ELF-1 (cell line): ENCODE data around the gene LTBR.
A peak's percentile ranks its signal among the peaks of the same experiment; 100 is the strongest.

ENCODE experiments used
- DNase-seq: peaks from one replicate; pipeline ENCODE4 v3.0.0-alpha.2; 2016; ENCODE audit warnings: low read depth, low spot score

LTBR gene

GRCh38 chr12:6346235-6346832, 37.6 kb upstream of the LTBR start:
- no peak for DNase-seq

DNA sequence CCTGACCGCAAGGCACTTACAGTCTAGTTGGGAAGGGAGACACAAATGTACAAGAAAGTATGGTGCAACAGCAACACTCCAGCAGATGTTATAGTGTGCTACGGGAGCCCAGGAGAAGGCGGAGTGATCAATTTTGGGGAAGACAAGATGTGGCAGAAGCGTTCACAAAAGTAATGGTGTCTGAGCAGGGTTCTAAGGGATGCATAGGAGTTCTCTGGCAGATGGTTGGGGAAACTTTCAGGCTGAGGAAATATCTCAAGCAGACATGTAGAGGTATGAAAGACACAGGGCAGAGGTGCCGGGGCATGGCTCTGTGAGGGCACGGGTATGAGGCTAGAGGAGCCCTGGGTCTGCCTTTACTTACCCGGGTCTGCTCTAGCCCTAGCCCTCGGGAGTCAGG, 37.0 kb upstream of the LTBR start:
- DNase-seq: no peak

- no peak for DNase-seq
Measured at GRCh38 chr12:6347367-6348338, 36.3 kb upstream of the LTBR start.

GRCh38 chr12:6351622-6352021, 32.3 kb upstream of the LTBR start:
- DNase-seq: no peak

GRCh38 chr12:6352193-6353173, 31.5 kb upstream of the LTBR start:
- no peak for DNase-seq

DNA sequence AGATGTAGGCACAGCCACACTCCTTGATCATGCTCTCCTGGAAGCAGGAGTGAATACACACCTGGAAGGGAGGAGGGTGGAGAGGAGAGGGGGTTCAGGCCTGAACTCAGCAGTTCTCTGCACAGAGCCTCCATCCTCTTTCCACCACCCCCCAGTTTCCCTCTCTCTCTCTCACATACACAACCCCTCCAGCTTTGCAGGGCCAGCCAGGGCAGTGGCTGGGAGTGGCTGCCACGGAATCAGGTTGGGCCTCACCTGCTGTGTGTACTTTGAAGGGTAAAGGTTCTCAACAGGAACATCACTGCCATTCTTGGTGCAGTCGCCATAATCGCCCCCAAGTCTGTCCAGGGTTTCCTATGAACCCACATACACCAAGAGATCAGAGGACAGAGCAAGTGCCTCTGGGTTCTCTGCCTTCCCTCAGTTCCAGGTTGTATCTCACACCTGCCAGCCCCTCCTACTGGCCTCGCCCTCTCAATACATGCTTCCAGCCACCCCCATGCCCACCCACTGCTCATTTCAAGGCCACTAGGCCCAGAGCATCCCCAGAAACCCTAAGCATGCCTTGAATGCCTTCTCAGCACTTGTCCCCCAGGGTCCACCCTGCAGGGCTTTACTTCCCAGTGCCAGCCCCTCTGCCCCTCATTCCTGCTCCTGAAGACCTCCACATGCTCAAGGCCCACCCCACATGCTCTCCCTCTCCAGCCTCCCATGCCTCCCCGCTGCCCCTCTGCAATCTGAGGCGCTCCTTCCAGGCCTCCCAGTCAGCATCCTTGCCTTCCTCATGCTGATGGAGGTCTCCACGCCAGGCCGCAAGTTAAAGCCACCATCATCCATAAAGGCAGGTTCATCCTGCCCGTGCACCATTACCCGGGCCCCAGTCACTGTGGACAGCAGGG, 29.2 kb upstream of the LTBR start:
- no peak for DNase-seq

DNA sequence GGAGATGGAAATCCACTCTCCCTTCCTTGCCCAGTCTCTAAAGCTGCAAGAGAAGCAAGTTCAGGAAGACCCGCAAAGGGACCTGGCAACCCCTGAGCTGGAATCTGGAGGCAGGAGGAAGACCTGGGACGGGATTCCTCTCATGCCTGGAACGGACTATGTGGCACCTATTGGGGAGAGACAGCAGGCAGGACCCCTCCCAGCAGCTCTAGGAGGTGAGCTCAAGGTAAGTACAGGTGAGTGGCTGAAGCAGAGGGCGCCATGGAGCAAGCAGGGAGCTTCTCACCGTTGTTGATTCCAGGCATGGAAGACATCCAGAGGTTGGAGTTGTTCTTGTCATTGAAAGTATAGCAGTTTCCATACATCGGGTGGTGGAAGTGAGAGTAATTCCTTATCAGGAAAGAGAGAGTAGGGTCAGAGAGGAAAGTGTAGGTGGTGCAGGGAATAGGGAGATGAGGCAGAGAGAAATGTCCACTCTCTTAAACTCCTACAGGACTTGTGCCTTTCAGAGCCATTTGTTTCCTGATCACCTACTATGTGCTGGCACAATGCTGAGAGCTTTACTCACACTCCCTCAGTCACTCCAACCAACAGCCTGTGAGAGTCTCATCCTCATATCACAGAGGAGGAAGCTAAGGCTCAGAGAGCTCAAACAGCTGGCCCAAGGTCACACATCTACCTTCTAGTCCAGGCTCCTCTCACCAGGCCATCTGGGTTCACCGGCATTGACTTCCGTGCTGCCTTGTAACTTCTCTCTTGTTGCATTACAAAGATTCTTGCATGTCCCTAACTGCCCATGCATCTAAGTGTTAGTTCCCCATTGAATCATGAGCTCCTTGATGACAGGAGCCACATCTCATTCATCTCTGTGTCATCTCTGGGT, 28.2 kb upstream of the LTBR start:
- DNase-seq: peak; percentile 62

DNA sequence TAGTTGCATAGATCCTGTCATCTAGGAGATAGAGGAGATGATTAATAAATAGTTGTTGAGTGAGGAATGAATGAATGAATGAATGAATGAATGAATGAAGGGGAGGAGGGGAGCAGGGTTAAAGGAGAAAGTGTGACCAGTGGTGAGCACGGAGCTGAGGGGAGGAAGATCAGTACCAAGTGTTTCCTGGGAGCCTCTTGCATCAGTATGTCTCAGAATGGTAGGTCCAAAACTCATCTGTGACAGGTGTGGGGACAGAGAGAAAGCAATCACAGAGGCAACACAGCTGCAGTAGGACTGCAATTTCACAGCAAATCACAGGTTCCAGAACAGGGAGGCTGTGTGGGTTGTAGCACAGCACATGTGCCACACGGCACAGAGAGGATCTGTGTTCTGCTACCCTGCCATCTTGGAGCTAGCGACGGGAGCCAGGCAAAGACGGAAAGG, 27.6 kb upstream of the LTBR start:
- DNase-seq: no peak

- DNase-seq: no peak
Measured at GRCh38 chr12:6358881-6359280, 25.1 kb upstream of the LTBR start.

- DNase-seq: no peak
Measured at GRCh38 chr12:6360080-6360571, 23.8 kb upstream of the LTBR start.

- DNase-seq: no peak
Measured at GRCh38 chr12:6360578-6361490, 23.1 kb upstream of the LTBR start.

DNA sequence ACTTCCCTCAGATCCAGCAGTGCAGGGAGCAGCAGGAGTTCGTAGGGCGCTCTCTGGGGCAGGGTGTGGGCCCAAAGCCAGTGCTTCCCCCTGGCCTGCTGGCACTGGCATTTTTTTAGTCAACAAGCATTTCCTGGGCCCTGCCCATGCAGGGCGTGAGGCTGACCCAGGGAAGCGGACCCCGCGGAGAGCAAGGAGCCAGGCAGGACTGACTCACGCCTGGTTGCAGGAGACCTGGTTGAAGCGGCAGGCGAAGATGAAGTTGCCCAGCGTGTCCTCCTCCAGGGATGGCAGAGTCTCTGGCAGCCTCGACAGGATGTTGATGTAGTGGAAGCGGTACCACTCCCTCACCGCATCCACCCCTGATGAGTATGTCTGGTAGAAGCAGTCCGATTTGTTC, 22.1 kb upstream of the LTBR start:
- no peak for DNase-seq

- no peak for DNase-seq
Measured at GRCh38 chr12:6362403-6362802, 21.6 kb upstream of the LTBR start.

DNA sequence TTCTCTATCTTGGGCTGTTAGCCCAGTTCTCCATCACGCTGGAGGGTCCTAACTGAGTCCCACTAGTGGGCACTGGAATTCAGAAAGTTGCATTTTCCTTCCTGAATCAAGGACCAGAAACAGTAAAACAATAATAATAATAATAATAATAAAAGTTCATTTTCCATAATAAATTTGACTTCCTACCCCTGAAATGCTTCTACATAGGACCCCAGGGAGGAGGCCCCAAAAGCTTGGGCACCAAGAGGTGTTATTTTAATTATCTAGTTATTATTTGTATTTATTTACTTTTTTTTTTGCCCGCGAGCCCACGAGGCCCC, 21.0 kb upstream of the LTBR start:
- no peak for DNase-seq

DNA sequence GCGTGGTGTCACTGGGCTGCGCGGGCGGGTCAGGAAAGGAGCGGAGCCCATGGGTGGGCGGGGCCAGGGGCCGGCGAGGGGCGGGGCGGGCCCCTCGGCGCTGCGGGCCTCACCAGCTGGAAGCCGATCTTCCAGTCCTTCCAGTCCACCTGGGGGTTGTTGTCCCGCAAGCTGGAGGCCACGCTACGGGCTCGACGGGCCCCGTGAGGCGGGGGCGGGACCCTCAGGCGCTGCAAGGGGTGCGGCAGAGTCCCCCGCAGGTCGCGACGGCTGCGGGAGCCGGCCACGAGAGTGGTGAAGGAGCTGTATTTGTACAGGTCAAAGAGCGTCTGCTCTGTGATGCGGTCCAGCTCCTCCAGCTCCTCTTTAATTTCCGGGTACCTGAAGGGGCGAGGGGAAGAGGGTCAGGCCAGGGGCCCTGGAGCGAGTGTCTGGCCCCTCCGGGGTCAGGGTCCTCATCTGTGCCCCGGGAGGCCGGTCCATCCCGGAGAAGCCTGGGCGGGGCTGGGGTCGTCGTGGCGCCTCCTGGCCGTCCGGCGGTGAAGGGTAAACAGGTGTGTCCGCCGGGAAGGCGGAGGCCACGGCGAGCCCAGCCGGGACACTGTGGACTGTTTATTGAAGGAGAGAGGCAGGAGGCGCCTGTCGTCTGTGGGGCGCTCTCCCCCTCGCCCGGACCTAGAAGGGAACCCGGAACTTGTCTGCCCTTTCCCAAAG, 20.5 kb upstream of the LTBR start:
- DNase-seq: peak; percentile 76

DNA sequence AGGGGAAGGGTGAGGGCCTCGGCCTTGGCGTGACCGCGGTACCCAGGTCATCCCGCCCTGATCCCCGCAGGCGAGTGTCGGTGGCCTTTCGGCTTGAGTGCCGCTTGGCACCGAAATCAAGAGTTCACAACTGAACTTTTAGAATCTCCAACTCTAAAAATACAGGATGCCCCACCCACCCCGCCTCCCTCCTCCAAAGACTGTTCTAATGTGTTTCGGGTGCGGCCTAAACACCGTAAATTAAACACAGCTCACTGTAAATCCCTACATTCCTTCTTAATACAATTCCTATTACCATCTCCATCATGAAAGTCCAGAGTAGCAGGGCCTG, 20.0 kb upstream of the LTBR start:
- no peak for DNase-seq

DNA sequence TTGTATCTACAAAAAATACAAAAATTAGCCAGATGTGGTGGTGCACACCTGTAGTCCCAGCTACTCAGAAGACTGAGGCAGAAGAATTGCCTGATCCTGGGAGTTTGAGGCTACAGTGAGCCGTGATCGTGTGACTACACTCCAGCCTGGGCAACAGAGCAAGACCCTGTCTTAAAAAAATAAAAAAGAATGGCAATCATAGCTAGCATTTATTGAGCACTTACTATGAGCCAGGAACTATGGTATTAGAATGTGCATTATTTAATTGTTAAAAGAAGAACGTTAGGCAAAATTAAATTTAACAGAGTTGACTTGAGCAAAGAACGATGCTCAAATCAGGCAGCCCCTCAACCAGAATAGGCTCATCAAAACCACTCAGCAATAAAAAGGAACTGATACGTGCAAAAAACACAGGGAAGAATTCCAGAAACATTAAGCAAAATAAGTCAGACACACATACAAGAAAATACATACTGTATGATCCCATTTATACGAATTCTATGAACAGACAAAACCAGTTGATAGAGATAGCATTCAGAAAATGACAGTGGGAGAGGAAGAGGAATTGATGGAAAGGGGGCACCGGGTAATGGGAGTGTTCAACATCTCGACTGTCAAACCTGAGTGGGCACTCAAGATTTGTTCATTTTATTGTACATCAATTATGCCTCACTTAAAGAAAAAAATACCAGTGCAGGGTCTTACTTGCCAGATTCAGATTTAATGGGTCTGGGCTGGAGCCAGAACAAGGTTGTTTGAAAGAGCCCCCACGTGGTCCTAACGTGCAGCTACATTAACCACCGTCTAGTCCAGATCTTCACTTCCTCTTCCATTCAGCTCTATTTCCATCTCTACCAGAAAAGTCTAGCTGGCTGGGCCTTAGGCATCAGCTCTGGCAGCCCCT, 16.6 kb upstream of the LTBR start:
- peak; percentile 27 for DNase-seq
